22Rv1 (cell line): ENCODE data around the gene LAPTM5.

Source experiments
- H3K27ac ChIP-seq: fragments of 450-650 bp; 2 replicates; pipeline ENCODE4 v1.5.1; 2017
- ZFX ChIP-seq: fragments of 450-650 bp; IDR thresholded peaks from 2 replicates; pipeline ENCODE4 v1.6.1; 2017; ENCODE audit warnings: antibody characterized with exemption, borderline replicate concordance
- TF ChIP-seq, protein P1 (sequence below): fragments of 450-650 bp; IDR thresholded peaks from 2 replicates; pipeline ENCODE4 v1.5.1; 2017; ENCODE audit warnings: mild to moderate bottlenecking

Gene LAPTM5

DNA sequence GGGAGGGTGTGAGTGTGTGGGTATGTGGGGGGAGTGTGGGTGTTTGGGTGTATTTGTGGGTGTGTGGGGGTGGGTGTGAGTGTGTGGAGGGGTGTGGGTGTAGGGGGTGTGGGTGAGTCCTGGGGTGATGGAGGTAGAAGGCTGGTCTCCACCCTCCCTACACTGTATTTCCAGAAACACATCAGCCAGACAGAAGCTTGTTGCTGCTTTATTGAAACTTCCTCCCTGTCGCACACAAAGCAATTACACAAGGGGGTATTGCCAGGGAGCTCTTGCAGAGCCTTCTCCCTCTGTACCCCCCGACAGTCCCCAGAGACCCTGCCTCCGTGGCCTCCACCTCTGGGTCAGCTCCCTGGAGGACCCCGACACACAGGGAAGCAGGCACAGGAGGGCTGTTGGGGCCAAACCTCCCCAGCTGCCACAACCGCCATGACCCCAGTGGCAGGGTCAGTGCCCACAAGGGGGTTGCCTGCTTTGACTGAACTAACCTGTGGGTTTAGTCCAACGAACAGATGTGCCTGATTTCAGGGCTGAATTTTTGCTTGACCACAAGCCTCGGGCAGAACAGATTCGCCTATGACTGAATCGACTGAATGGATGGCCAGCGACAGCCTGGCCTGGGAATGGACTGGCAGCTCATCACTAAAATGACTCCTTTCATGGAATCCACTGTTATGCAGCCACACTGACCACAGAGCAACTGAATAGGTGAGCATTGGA is 25.1 kb downstream of the LAPTM5 start:
- no peak overlapping the region for H3K27ac ChIP-seq
- TF ChIP-seq, protein P1, sequence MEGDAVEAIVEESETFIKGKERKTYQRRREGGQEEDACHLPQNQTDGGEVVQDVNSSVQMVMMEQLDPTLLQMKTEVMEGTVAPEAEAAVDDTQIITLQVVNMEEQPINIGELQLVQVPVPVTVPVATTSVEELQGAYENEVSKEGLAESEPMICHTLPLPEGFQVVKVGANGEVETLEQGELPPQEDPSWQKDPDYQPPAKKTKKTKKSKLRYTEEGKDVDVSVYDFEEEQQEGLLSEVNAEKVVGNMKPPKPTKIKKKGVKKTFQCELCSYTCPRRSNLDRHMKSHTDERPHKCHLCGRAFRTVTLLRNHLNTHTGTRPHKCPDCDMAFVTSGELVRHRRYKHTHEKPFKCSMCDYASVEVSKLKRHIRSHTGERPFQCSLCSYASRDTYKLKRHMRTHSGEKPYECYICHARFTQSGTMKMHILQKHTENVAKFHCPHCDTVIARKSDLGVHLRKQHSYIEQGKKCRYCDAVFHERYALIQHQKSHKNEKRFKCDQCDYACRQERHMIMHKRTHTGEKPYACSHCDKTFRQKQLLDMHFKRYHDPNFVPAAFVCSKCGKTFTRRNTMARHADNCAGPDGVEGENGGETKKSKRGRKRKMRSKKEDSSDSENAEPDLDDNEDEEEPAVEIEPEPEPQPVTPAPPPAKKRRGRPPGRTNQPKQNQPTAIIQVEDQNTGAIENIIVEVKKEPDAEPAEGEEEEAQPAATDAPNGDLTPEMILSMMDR = no peak
- TF ChIP-seq ZFX = no peak

DNA sequence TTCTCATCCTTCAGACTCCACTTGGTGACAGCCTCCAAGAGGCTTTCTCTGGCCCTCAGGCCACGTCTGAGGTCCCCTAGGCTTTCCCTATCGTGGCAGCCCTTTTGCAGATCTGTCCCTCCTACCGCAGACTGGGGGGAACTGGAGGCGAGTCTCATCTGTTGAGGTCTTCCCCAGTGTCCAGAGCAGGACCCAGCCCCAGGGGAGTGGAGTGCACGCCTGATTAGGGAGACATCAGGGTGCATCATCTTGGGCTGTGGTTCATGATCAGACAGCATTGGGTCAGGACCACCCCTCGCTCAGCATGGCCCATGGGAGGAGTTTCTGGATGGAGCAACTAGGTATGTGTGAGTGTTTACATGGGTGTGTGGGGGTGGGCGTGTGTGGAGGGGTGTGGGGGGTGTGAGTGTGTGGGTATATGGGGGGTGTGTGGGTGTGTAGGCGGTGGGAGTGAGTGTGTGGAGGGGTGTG is 25.7 kb downstream of the LAPTM5 start:
- TF ChIP-seq ZFX = no peak
- TF ChIP-seq, protein P1 = no peak
- H3K27ac ChIP-seq = no peak overlapping the region

DNA sequence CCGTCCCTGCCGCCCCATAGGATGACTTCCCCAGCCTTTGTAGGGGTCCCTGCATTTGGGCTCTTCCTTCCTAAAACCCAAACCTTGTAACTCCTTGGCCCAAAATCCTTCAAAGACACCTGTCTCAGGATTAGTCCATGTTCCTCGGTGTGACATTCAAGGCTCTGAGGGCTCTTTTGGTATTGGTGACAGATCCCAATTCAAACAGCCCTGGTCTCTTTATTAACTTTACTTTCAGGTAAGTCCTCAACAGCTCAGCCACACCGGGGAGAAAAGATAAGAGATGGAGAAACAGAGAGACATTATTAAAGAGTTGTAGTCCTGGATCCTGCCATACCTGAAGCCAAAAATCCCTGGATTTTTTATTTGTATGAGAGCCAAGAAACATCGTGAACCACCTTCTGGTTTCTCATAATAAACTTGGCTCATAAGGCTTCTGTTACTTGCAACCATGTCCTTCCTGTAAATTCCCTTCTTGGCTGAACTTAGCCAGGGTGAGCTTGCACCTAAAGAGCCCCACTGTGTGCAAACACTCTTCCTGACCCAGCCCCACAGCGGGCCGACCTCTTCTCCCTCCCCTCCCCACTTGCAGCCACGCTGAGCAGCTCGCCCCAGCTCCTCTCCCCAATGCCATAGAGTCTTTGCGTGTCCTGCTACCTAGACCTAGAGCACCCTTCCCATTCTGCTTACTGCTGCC is 26.3 kb downstream of the LAPTM5 start:
- no peak overlapping the region for H3K27ac ChIP-seq
- TF ChIP-seq, protein P1 = no peak
- TF ChIP-seq ZFX = no peak

DNA sequence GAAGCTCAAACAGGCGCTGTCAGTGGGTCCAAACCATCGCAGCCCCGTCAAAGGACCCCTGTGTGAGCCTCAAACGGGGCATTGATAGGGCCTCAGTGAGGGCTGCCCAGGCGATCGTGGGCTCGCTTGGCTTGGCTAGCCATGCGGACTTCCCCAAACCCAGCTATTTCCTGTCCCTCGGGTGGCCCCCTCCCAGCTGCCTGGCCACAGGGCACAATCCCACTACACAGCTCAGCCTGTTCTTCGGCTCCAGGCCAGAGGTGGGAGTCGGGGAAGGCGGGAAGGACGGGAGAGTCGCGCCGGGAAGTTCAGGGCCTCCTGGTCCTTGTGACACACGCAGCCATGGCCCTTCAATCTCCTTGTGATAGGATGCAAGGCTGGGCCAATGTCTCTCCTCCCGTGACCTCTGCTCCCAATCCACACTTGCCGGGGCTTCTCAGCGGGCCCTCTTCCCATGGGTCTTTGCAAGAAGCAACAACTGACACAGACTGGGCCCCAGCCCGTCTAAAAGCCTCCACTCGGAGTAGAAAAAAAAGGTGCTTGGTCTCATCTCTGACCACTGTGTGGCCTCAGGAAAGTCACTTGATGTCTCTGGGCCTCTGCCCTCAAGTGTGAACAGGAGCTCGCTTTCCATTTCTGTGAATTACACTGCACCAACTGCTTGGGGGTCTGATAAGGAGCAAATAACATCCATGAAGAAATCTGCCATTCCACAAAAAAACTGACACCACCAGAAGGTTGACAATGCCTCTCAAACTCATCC is 27.0 kb downstream of the LAPTM5 start:
- H3K27ac ChIP-seq = no peak overlapping the region
- TF ChIP-seq ZFX = no peak
- TF ChIP-seq, protein P1 = no peak

DNA sequence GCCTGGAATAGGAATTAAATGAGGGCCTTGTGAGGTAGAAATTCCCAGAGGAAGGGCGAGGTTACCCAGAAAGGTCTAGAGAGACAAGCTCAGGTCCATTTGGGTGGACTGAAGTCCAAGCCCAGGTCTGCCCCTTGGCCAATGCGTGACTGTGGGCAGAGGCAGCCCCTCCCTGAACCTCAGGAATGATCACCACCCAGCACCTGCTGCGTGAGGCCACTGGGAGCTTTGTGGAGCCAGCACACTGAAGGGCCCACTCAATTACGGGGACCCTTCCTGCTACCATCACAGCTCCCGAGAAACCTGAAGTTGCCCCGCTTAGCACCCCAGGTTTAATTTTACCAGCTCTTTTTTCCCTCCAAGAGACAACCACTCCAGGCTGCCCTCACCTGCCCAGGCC is 27.7 kb downstream of the LAPTM5 start:
- no peak overlapping the region for H3K27ac ChIP-seq
- TF ChIP-seq, protein P1 = no peak
- no peak for TF ChIP-seq ZFX

DNA sequence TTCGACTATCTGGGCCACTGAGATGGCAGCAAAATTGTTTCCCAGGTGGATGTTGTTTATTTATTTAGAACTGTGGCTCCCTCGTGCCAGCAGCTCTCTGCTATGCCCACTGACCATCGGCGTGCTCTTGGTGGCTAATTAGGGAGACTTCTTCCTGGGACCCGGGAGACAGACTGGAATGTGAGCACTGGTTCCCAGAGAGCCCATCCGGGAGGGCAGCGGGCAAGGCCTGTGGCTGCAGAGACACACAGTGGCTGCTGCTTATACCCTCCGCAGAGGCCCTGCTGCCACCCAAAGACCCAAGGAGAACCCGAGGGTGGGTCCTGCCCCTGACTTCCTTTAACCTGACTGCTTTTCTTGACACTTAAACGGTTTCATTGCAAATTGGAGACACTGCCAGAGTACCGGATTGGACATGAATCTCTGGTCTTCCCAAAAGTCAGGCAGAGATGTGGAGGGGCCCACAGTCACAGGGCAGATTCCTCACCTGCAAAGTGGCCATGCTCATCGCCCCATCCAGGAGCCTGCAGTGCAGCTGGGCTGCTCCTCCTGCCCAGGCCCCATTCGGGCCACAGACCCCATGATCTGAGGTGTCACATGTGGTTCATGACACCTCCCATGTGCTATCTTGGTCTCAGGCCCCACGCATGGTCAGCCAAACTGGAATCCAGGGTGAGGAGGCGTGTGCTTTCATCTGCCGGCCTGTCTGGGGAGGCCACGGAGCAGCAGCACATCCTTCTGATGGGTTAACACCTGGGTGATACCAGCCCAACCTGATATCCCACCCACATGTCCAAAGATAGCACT is 28.5 kb downstream of the LAPTM5 start:
- TF ChIP-seq, protein P1 = no peak
- TF ChIP-seq ZFX = no peak

More for the DNA sequence above, 28.5 kb downstream of the LAPTM5 start:
- H3K27ac ChIP-seq = no peak overlapping the region
